Measurements from ENCODE around the gene EXOC3L4.

DNA sequence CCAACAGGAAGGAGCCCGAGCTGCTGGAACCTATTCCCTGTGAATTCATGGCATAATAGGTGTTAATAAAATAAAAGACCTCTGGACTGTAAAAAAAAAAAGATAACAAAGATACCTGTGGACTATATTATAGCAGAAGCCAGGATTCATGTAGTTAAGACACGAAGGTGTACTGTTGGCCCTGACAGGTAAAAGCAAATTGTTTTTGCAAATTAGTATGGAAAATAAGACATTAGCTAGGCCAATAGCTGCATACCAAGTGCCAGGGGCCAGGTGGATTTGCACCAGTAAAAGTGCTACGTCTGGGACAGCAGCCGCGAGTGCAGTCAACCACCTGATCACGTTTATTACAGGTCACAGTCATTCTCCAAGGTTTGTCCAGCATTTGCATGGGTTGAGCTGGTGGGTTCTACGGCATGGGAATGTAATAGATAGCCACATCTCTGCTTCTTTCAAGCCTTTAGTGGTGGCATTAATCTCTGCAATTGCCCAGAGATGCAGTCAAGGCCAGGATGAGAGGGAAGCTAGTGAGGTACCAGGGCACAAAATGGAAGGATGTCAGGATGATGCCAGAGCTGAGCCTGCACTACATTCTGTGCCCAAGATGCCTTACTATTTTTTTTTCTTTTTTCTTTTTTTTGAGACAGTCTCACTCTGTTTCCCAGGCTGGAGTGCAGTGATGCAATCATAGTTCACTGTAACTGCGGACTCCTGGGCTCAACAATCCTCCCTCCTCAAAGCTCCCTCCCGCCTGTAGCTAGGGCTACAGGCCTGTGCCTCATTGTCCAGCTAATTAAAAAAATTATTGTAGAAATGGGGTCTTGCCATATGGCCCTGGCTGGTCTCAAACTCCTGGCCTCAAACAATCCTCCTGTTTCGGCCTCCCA, 55.1 kb downstream of the EXOC3L4 start:
- TF ChIP-seq, protein P1, sequence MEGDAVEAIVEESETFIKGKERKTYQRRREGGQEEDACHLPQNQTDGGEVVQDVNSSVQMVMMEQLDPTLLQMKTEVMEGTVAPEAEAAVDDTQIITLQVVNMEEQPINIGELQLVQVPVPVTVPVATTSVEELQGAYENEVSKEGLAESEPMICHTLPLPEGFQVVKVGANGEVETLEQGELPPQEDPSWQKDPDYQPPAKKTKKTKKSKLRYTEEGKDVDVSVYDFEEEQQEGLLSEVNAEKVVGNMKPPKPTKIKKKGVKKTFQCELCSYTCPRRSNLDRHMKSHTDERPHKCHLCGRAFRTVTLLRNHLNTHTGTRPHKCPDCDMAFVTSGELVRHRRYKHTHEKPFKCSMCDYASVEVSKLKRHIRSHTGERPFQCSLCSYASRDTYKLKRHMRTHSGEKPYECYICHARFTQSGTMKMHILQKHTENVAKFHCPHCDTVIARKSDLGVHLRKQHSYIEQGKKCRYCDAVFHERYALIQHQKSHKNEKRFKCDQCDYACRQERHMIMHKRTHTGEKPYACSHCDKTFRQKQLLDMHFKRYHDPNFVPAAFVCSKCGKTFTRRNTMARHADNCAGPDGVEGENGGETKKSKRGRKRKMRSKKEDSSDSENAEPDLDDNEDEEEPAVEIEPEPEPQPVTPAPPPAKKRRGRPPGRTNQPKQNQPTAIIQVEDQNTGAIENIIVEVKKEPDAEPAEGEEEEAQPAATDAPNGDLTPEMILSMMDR (IDR thresholded peaks at IDR 0.05) = no peak
- no peak for TF ChIP-seq POLR2A (IDR thresholded peaks at IDR 0.05)

Measured in body of pancreas (tissue), 4 donors.